Measurements from ENCODE around the gene ETS1. TPM values are rescaled to one million over a fixed set of nuclear protein-coding genes. Genes with fewer than 3 reads are reported as not detected.

Gene ETS1
- total RNA-seq, 4 donors from 2014 or later = 39.5 to 74.4 (median 59.7) TPM

DNA sequence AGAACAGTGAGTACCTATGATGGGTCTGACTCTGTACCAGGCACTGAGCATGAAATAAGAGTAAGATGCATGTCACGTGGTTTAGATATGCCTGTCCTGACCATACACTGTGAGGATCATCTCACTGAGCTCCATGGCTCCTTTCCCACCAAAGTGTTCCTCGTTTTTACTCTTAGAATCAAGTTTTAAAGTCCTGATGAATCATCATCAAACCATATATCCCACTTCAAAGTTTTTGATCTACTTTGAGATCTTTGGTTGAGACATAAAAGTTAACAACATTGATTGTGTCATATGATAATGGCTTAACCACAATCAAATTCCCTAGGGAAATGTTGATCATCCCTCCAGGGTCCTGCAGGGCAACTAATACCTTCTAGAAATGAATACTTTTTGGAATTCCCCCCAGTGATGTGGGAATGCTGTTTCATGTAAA is 12.8 kb downstream of the ETS1 start:
- TF ChIP-seq CTCF (IDR thresholded peaks at IDR 0.05) (no peak), EP300 (IDR thresholded peaks at IDR 0.05) (no peak)
- H3K4me1 ChIP-seq = peaks cover 9 to 30% (median 23%) of the 10 kb centered on the region in 4 donors
- no peaks in the 10 kb centered on the region for H3K9me3 ChIP-seq
- intact Hi-C loops (cut with DNase I) = no loop called here
- peaks cover 0 to 5% (median 0%) of the 10 kb centered on the region in 4 donors for H3K27me3 ChIP-seq
- H3K36me3 ChIP-seq = no peaks in the 10 kb centered on the region
- no peak for DNase-seq (ENCODE audit: extremely low spot score)
- no peak overlapping the region for H3K4me3 ChIP-seq
- WGBS = 84% methylated on average over 2 of the region's 2 CpGs
- H3K27ac ChIP-seq (replicated peaks in 1 of 4) = no peak overlapping the region

- intact Hi-C loops (cut with DNase I) = no loop called here
- Histone ChIP-seq H3K27ac (replicated peaks in 1 of 4) (no peak overlapping the region), H3K4me3 (no peak overlapping the region), H3K36me3 (no peaks in the 10 kb centered on the region), H3K27me3 (peaks cover 0 to 5% (median 0%) of the 10 kb centered on the region in 4 donors), H3K4me1 (peaks cover 9 to 30% (median 23%) of the 10 kb centered on the region in 4 donors), H3K9me3 (no peaks in the 10 kb centered on the region)
- TF ChIP-seq POLR2A (IDR thresholded peaks at IDR 0.05; ENCODE audit: low read depth) (no peak), POLR2AphosphoS5 (IDR thresholded peaks at IDR 0.05) (no peak), EP300 (IDR thresholded peaks at IDR 0.05) (no peak), CTCF (IDR thresholded peaks at IDR 0.05) (no peak)
- DNase-seq (ENCODE audit: extremely low spot score) = no peak
- 92% methylated on average over 5 of the region's 5 CpGs for WGBS
Measured at GRCh38 chr11:128573638-128574037, 13.7 kb downstream of the ETS1 start.

- no peaks in the 10 kb centered on the region for H3K36me3 ChIP-seq
- intact Hi-C loops (cut with DNase I) = no loop called here
- TF ChIP-seq EP300 (IDR thresholded peaks at IDR 0.05) (no peak), POLR2A (IDR thresholded peaks at IDR 0.05; ENCODE audit: low read depth) (no peak)
- peaks cover 9 to 28% (median 23%) of the 10 kb centered on the region in 4 donors for H3K4me1 ChIP-seq
- H3K4me3 ChIP-seq = no peak overlapping the region
- DNase-seq (ENCODE audit: extremely low spot score) = no peak
- no peak overlapping the region for H3K27ac ChIP-seq (replicated peaks in 1 of 4)
- 95% methylated on average over 6 of the region's 6 CpGs for WGBS
- peaks cover 0 to 5% (median 0%) of the 10 kb centered on the region in 4 donors for H3K27me3 ChIP-seq
- no peaks in the 10 kb centered on the region for H3K9me3 ChIP-seq
Measured at GRCh38 chr11:128572965-128573364, 14.4 kb downstream of the ETS1 start.

- no peaks in the 10 kb centered on the region for H3K9me3 ChIP-seq
- WGBS = 69% methylated on average over 7 of the region's 7 CpGs
- H3K27ac ChIP-seq (replicated peaks in 1 of 4) = no peak overlapping the region
- H3K36me3 ChIP-seq = no peaks in the 10 kb centered on the region
- TF ChIP-seq CTCF (IDR thresholded peaks at IDR 0.05) (no peak), POLR2AphosphoS5 (IDR thresholded peaks at IDR 0.05) (no peak), POLR2A (IDR thresholded peaks at IDR 0.05; ENCODE audit: low read depth) (no peak), EP300 (IDR thresholded peaks at IDR 0.05) (no peak)
- no peak overlapping the region for H3K4me3 ChIP-seq
- intact Hi-C loops (cut with DNase I) = no loop called here
- peaks cover 0 to 9% (median 4%) of the 10 kb centered on the region in 4 donors for H3K4me1 ChIP-seq
- no peaks in the 10 kb centered on the region for H3K27me3 ChIP-seq
- no peak for DNase-seq (ENCODE audit: extremely low spot score)
Measured at GRCh38 chr11:128570632-128571031, 16.7 kb downstream of the ETS1 start.

GRCh38 chr11:128569291-128569690 is 18.1 kb downstream of the ETS1 start:
- TF ChIP-seq POLR2AphosphoS5 (IDR thresholded peaks at IDR 0.05) = no peak
- no peak for TF ChIP-seq EP300 (IDR thresholded peaks at IDR 0.05)
- TF ChIP-seq CTCF (IDR thresholded peaks at IDR 0.05) = no peak
- TF ChIP-seq POLR2A (IDR thresholded peaks at IDR 0.05; ENCODE audit: low read depth) = no peak
- intact Hi-C loops (cut with DNase I) = no loop called here
- H3K4me1 ChIP-seq = peaks cover 0 to 5% (median 3%) of the 10 kb centered on the region in 4 donors
- no peak overlapping the region for H3K27ac ChIP-seq (replicated peaks in 1 of 4)
- no peaks in the 10 kb centered on the region for H3K27me3 ChIP-seq
- 67% methylated on average over 2 of the region's 2 CpGs for WGBS
- no peaks in the 10 kb centered on the region for H3K36me3 ChIP-seq
- no peak for DNase-seq (ENCODE audit: extremely low spot score)
- no peaks in the 10 kb centered on the region for H3K9me3 ChIP-seq
- H3K4me3 ChIP-seq = no peak overlapping the region
